Skin of body (tissue), 2 donors: ENCODE results near the gene CAMSAP1. TPM values are rescaled to one million over a fixed set of nuclear protein-coding genes. Genes with fewer than 3 reads are reported as not detected.
"Not testable (repeated sequence)": the region's sequence is repeated elsewhere in the genome, so short reads cannot be mapped to it uniquely, and the experiment has no call there.

Experiments used
- DNase-seq: peaks from one replicate; lab custom pipeline; 2025; lab: John Stamatoyannopoulos, UW
- total RNA-seq: library from RNA; depleted of rRNA; stranded (reverse); fragments of >200 nt; gene quantifications from one replicate; pipeline ENCODE4 v1.2.3, GENCODE V29; 2014

Gene CAMSAP1
- total RNA-seq, 1 donor from 2014 or later = 22.8 TPM

DNA sequence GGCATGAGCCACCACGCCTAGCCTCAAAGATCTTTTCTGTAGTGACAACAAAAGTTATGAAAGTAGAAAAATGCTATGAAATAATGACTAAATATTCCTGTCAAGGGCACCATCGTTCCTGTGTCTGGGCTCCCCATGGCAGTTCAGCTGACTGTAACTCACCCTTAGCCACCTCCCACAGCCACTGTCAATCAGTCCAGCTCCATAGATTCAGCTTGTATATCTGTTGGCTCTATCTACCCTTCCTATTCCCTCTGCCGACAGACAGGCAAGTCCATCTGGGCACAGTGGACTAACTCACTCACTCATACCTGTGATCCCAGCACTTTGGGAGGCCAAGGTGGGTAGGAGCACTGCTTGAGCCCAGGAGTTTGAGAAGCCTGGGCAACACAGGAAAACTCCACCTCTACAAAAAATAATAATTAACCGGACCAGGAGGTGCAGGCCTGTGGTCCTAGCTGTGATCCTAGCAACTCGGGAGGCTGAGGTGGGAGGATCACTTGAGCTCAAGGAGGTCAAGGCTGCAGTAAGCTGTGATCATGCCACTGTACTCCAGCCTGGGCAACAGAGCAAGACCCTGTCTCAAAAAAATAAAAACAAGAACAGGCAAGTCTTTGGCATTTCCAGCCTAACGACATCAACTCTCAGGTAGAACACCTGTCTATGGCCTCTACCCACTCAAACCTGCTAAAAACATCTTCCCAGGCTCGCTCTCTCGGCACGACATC is 6.2 kb downstream of the CAMSAP1 start:
- DNase-seq = no peak

DNA sequence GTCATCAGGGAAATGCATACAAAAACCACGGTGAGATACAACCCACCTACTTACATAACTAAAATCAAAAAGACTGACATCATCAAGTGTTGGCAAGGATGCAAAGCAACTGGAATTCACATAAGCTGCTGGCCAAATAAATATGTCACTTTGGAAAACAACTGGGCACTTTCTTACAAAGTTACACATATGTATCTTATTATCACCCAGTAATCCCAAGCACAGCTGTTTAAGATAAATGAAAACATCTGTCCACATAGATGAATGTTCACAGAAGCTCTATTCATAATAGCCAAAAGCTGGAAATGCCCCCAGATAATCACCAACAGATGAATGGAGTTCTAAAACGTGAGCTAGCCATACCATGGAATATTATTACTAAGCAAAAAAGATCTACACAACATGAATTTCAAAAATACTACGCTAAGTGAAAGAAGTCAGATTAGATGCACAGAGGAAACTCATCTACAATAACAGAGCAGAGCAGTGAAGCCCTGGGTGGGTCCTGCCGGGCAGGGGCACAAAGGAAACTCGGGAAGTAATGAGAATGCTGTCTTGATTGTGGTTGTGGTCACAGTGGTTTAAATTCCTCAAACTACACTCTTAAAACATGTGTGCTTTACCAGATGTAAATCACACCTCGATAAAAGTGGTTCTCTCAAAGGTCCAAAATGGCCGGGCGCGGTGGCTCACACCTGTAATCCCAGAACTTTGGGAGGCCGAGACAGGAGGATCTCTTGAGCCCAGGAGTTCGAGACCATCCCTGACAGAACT is 8.5 kb downstream of the CAMSAP1 start:
- DNase-seq = peak; percentile 76

DNA sequence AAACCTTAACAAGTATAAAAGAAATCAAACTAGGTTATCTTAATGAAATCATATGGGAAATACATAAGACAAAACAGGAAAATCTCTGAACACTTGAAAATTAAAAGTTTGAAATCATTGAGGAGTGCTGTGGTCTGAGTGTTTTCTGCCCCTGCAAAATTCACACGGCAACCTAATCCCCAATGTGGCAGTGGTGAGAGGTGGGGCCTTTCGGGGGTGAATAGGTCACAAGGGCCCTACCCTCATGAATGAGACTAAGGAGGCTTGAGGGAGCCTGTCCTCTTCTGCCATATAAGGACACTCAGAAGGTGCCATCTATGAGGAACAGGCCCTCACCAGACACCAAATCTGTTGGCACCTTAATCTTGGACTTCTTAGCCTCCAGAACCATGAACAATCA is 10.7 kb downstream of the CAMSAP1 start:
- no peak for DNase-seq

DNA sequence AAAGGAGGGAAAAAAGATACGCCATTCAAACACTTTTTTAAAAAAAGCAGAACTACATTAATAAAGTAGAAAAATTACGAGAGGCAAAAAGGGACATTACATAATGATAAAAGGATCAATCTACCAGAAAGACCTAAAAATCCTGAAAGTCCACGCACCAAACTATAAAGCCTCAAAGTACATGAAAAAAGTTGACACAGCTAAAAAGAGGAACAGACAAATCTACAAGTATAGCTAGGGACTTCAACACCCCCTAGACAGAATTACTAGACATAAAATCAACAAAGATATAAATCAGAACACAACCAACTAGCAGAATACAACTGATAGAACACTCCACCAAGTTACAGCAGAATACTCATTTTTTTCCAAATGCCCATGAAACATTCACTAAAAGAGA is 11.1 kb downstream of the CAMSAP1 start:
- no peak for DNase-seq

DNA sequence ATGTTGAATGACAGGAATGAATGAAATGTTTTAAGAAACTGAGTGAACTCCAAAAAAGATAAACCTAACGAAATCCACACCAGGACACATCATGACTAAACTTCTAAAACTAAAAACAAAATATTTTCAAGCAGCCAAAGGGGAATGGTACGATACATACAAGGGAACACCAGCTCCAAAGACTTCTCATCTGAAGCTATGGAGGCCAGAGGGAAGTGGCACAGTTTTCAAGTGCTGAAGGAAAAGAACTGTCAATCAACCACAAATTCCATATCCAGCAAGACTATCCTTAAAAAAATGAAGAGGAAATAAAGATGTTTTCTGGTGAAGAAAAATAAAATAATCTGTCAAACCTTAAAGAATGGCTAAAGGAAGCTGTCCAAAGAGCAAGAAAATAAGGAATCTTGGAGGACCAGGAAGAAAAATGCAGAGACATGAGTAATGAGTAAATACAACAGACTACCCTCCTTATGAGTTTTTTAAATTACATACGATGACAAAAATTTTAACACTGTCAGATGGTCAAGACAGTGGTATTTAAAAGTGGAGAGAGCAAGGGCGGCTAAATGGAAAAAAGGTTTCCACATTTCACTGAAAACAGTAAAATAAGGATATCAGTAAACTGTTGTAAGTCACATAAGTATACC is 12.0 kb downstream of the CAMSAP1 start:
- DNase-seq = no peak

DNA sequence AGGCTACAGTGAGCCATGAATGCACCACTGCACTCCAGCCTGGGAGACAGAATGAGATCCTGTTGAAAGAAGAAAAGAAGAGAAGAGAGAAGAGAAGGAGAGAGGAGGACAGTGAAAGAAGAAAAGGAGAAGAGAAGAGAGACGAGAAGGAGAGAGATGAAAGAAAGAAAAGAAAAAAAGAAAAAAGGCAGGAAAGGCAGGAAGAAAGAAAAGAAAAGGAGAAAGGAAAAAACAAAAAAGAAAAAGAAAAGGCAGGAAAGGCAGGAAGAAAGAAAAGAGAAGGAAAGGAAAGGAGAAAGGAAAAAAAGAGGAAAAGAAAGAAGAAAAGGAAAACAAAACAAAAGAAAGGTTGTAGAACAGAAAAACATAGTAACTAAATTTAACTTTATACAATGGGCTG is 14.2 kb downstream of the CAMSAP1 start:
- DNase-seq = no peak

DNA sequence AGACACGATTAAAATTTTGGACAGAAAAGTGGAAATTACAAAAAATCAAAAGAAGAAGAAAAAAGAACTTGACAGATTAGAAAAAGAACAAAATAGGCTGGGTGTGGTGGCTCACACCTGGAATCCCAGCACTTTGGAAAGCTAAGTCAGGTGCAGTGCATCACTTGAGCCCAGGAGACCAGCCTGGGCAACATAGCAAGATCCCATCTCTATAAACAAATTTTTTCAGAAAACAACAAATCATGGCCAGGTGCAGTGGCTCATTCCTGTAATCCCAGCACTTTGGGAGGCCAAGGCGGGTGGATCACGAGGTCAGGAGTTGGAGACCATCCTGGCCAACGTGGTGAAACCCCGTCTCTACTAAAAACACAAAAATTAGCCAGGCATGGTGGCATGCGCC is 15.0 kb downstream of the CAMSAP1 start:
- not testable (repeated sequence) for DNase-seq

DNA sequence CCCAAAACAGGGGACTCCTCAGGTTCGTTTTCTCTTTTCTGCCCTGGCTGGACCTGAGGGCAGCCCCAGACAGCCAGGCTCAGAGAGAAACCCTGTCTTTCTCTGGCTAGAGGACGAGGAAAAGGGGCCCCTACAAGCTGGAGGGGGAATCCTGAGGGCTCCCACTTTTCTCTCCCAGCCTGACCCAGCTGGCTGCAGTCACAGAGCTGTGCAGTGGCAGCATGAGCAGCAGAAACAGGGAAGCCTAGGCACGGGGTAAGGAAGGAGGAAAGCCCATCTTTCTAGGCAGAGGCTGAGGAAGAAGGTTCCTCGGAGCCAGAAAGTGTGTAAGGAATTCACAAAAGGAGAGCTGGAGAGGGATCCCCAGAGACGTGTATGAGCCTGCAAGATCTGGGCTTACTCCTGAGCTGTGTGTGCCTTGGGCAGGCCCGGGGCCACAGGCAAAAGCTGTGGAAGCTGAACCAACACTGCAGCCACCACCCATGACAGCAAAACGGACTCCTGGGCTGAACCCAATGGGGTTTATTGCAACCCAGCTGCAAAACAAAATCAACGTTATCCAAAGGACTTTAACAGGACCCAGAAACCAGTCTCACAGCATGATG is 16.2 kb downstream of the CAMSAP1 start:
- DNase-seq = no peak

DNA sequence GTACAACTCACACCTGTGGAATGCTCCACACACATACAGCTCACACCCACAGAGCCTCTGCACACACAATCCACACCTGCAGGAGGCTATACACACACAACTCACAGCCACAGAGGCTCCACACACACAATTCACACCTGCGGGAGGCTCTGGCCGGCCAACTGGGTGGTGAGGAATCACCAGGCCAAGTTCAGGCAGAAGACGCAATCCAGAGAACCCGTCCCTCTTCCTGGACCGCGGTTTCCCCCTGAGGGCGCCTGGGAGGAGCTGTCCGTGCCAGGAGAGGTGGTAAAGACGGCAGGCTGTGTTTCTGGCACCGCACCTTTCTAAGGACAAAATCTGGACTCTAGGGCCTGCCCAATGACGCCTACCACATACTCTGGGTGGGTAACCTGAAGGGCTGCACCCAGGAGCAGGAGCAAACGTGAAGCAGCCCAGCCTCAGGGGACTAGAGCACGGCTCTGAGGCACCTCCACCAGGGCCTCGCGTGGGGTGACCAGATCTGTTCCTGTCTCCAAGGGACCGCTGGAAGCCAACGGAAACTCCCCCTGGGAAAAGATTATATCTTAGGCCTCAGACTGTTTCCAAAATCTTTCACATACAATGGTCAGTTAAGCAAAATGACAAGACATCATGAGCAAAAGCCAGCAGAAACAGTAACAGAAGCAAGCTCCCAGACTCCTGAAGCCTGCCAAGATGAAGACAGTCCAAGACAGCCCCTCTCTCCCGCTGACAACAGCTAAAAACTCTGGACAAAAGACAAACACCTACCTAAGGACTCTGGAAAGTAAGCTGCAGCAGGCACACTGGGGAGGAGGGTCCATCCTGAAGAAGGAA is 16.9 kb downstream of the CAMSAP1 start:
- DNase-seq = no peak

DNA sequence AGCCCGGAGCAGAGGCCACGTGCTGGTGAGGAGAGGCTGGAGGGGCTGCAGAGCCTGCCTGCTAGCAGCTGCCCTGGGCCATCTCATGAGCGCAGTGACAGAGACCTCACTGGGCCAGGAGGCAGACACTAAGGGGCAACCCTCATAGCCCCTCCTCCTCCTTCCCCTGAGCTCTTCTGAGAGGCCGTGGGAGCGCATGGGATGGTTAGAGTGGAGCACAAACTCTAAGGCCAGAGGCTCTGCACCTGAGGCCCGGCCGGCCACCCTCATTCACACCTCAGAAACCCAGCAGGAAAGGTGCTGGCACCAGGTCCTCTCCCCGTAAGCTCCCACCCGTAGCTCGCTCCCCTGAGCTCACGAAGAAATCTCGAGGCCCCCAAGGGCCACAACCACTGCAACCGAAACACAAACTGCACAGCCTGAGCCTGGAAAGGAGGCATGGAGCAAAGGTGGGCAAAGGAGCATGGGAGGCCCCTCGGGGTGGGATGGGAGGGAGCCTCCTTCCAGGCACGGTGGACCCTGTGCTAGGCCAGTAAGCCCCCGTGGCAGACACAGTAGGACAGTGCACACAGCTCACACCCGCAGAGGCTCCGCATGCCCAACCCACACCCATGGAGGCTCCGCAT is 17.7 kb downstream of the CAMSAP1 start:
- no peak for DNase-seq

DNA sequence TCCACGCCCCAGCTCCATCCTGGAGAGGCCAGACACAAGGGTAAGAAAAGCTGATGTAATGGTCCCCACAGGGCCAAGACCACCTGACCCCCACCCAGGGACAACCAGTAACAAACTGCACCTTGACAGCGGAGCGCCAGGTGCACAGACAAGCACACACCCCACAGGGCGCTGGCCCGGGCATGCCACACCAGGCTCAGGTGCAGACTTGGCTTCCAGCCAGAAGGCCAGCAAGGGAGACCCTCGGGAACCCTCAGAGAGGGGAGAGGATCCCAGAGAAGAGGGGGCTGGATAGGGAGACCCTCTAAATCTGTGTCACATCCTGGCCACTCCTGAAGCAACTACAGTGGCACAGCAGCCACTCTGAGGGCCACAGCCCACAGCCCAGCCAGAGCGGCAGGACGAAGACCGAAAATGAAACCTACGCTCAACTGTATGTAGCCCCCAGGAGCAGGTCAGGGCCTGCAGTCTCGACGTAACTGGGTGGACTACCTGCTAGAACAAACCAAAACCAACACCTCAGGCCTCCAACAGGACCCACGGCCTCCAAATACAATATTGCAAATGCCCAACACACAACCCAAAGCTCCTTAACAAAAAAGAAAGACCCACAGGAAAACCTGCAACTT is 18.5 kb downstream of the CAMSAP1 start:
- no peak for DNase-seq

DNA sequence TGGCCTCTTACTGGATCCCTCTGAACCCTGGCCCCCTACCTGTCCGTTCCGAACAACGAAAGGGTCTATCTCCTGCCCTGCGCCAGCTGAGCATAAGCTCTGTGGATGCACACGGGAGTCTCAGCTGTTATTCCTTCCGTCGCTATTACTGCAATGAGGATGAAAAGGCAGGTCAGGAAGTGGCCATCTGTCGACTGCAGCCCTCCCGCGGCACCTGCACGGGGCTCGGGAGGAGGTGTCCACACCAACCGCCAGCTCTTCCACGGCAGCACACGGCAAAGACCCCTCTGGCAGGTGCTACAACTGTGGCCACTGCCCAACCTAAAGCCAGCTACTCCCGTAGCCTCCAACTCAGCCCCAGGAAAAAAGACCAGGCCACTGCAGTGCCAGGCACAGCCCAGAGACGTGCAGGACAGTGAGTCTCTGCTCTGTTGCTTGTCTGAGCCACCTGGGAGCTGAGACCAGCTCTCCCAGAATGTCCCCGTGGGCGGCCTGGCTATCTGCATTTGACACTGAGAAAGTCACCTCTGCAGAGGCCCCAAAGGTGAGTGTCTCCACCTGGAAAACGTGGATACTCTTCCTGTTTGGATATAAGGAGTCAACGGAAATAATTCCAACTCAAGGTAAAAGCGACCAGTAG is 19.1 kb downstream of the CAMSAP1 start:
- no peak for DNase-seq

DNA sequence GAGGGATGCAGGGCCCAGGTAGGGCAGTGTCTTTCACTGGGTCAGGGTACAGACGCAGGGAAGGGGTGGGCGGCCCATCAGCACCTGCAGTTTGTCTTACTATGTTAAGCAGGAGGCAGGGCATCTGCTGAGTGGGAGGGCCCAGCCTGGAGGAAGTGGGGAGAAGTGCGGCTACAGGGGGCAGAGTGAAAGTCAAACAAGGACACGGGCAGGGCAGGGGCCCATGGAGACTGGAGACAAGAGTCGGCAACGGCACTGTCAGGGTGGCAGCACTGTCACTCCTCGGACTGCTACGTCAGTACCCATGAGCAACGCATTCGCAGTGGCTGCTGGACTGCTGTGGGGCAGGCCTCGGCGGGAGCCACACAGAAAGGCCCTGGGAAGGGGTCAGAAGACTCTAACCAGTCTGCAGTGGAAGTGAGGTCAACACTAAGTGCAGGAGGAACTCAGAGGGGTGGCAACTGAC is 19.7 kb downstream of the CAMSAP1 start:
- no peak for DNase-seq

DNA sequence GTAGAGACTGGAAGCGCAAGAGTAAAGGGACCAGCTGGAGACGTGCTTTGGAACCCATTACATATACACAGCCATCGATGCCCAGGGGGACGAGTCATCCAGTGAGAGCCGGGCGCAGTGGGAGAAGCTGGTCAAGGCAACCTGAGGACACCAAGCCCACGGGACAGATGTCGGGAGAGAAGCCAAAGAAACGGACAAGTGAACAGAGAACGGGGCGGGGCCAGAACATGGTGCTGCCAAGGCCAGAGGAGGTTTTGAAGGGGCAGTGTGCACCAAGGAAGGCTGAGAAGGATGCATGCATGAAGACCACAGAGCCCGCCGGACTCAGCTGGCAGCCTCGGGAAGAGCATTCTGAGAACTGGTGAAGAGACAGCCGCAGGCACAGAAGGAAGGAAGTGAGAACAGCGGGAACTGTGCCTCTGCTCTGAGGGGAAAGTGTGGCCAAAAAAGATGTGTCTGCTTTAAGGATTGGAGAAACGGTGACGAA is 20.3 kb downstream of the CAMSAP1 start:
- DNase-seq = no peak

DNA sequence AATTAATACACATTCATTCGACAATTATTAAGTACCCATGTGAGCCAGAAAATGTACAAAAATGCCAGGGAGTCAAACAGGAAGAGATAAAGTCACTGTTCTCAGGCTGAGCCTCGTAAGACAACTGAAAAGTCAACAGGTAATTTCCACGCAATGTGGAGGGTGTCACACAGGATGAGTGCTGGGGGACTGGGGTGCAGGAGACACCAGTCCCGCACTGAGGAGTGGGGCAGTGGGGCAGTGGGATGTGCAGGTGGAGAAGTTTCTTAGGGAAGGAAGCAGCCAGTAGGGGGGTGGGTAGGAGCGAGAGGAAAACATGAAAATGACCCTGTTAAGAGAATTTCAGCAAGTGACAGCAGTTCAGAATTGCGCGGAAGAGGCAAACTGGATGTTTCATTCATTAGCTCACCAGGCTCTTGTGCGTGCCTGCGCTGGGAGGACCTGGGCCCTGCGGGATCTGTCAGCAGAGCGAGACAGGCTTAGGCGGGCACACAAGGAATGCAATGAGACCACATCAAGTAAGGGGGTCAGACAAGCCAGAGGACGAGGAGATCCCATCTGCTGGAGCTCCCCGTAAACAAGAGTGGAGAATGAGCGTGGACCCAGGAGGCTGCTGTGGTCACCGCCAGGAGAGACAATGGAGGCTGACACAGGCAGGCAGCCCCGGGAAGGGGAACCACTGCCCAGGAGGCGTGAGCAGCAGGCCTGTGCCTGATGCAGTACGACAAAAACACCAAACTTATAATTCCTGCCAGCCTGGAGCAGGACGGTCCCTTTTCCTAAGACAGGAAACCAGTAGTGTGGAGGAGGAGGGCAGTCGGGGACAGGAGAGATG is 21.0 kb downstream of the CAMSAP1 start:
- no peak for DNase-seq

DNA sequence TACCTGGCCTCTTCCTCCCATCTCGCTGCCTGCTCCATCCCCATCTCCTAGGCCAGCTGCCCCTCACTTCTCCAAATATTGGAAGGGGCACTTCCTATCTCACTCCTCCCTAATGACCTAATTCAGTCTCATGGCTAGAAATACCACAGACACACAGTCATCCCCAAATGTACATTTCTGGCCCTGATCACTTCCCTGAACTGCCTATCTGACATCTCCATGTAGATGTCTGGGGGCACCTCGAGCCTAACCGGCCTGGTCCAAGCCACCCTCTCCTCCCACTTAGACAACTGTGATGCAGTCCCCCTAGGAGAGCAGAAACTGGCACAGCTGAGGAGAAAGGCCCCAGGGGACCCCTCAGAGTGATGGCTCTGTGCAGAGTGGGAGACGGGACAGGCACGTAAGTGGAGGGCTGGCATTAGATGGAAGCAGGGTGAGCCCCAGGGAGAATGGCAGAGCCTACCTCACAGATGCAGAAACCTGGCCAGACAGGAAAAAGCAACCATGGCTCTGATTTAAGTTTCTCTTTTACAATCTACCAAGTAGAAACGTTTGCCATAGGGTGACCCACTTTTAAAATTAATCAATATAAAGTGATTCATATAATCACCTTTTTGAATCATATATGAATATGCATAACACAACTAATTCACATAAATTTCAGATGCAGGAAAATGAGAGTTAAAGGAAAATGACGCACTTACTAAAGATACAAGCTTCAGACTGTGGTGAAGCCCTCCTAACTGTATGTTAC is 22.1 kb downstream of the CAMSAP1 start:
- DNase-seq = no peak

DNA sequence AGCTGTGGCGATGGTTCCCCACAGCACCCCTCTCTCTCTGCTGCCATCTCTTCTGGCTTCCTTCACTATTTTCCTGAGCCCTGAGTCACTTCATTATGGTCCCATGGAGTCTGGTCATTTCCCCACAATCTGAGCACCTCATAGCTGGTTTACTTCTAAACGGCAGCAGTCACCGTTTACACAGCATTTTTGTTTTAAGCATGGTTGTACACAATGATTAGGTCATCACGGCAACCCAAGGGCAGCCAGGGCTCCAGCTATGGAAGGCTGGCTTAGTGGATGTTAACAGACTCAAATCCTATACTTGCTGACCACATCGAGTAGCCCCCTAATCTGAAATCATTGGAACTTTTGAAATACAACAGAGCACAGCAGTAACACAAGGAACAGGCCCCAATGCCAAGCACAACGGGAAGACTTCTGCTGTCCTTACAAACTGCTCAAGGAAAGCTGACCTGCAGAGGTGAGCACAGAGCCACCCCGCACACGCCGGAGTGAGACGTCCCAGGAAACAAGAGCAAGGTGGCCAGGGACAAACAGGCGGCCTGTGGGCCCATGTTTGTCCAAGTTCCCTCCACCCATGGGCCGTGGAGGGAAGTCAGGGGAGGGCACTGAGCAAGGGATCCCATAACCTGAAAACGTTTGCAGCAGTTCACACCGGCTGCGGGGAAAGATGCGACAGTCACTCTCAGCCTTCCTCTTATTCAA is 22.9 kb downstream of the CAMSAP1 start:
- DNase-seq = no peak
